HepG2 (cell line): ENCODE results near the gene TPI1. TPM values are rescaled to one million over a fixed set of nuclear protein-coding genes. Genes with fewer than 3 reads are reported as not detected.

Experiments
- ATAC-seq: fragments of 200-7000 bp; cut with Tn5 transposase; 3 replicates; pipeline ENCODE4 v1.9.1; 2020; ENCODE audit warnings: mild to moderate bottlenecking, moderate library complexity
- BruUV-seq: library from RNA; stranded (reverse); fragments of 400-500 nt; replicated peaks from 2 replicates; lab custom pipeline; 2021; lab: Mats Ljungman, UMichigan
- CTCF ChIA-PET: fragments of 300-600 bp; formaldehyde crosslinking; extraction: SDS; loops from one replicate; lab custom pipeline; 2021; ENCODE audit warnings: low total read pairs, inconsistent platforms, low intra/inter-chr PET ratio; lab: Yijun Ruan, JAX
- POLR2A ChIA-PET: fragments of 350-600 bp; sonication (Branson Sonifier 250); formaldehyde crosslinking; loops from one replicate; lab custom pipeline; 2020; ENCODE audit warnings: antibody characterized with exemption, inconsistent platforms; lab: Yijun Ruan, JAX
- DNase-seq: peaks from one replicate; pipeline ENCODE4 v3.0.0-alpha.2; 2015; ENCODE audit warnings: low spot score
- FAIRE-seq: peaks from 3 replicates; lab custom pipeline; 2011; peaks lifted over from hg19 to GRCh38; lab: Jason Lieb, UNC
- H2AFZ ChIP-seq: one replicate; pipeline ENCODE4 v1.6.1; 2011; ENCODE audit warnings: low read length, inconsistent platforms
- H3K27ac ChIP-seq: fragments of 300-600 bp; 3 replicates; pipeline ENCODE4 v1.8.0; 2011; ENCODE audit warnings: mixed run types, mild to moderate bottlenecking, mixed read lengths, low read length, inconsistent platforms; ENCODE audit not compliant: insufficient read depth; ENCODE audit errors: extremely low read length
- H3K27me3 ChIP-seq, 2 experiments: fragments of 200-600 bp in 1 of 2; 2 replicates in 1 of 2; 3 replicates in 1 of 2; pipeline versions ENCODE4 v1.6.0 to v1.8.0; 2011; ENCODE audit warnings: low read length in 2 of 2, mild to moderate bottlenecking in 2 of 2, moderate library complexity in 2 of 2, inconsistent platforms in 1 of 2; ENCODE audit not compliant: insufficient read depth in 2 of 2, control insufficient read depth in 1 of 2
- H3K36me3 ChIP-seq, 2 experiments: fragments of 200-600 bp in 1 of 2; replicated peaks in 1 of 2; 2 replicates in 1 of 2; 3 replicates in 1 of 2; pipeline versions ENCODE4 v1.5.1 to v1.8.0; 2011; ENCODE audit warnings: low read length in 2 of 2, inconsistent platforms in 1 of 2; ENCODE audit not compliant: insufficient read depth in 2 of 2, control insufficient read depth in 1 of 2
- H3K4me1 ChIP-seq: 2 replicates; pipeline ENCODE4 v1.5.1; 2012; ENCODE audit warnings: low read length, inconsistent platforms; ENCODE audit not compliant: insufficient read depth
- H3K4me2 ChIP-seq: 2 replicates; pipeline ENCODE4 v1.6.0; 2011; ENCODE audit warnings: low read depth, low read length, inconsistent platforms
- H3K4me3 ChIP-seq, 3 experiments: fragments of 200-600 bp in 1 of 3; sonication (generic), shearing (Covaris generic) in 1 of 3; replicated peaks in 1 of 3; 2 replicates each; pipeline ENCODE4 v1.5.1; 2011 to 2016; ENCODE audit warnings: low read length in 3 of 3, inconsistent platforms in 2 of 3, low read depth in 2 of 3, mild to moderate bottlenecking in 2 of 3, control low read depth in 1 of 3, mixed read lengths in 1 of 3; ENCODE audit not compliant: insufficient read depth in 1 of 3
- H3K79me2 ChIP-seq: one replicate; pipeline ENCODE4 v1.6.1; 2011; ENCODE audit warnings: low read length, inconsistent platforms; ENCODE audit not compliant: insufficient read depth
- H3K9ac ChIP-seq: 2 replicates; pipeline ENCODE4 v1.6.0; 2011; ENCODE audit warnings: mild to moderate bottlenecking, low read depth, low read length, inconsistent platforms; ENCODE audit not compliant: insufficient read depth
- H3K9me3 ChIP-seq: 2 replicates; pipeline ENCODE4 v1.5.1; 2012; ENCODE audit warnings: mild to moderate bottlenecking, low read length
- H4K20me1 ChIP-seq: 2 replicates; pipeline ENCODE4 v1.6.0; 2011; ENCODE audit warnings: inconsistent platforms, mild to moderate bottlenecking, low read length, moderate library complexity; ENCODE audit not compliant: insufficient read depth
- AGO2 ChIP-seq: fragments of 200-400 bp; formaldehyde crosslinking; optimal IDR thresholded peaks from 2 replicates; pipeline ENCODE3; 2017; ENCODE audit warnings: mild to moderate bottlenecking, low read depth, low read length, moderate library complexity
- EP300 ChIP-seq, 3 experiments: sonication (generic) in 1 of 3; formaldehyde crosslinking in 1 of 3; IDR thresholded peaks; 2 replicates each; pipeline versions ENCODE4 v1.5.1 to v1.6.1; 2011 to 2020; ENCODE audit warnings: low read depth in 2 of 3, low read length in 2 of 3, borderline replicate concordance in 1 of 3, improper control_type of control experiment in 1 of 3, mild to moderate bottlenecking in 1 of 3, missing genetic modification reagents in 1 of 3, moderate library complexity in 1 of 3
- HNRNPLL ChIP-seq: fragments of 200-400 bp; formaldehyde crosslinking; IDR thresholded peaks from 2 replicates; pipeline ENCODE4 v1.6.1; 2017; ENCODE audit warnings: mild to moderate bottlenecking, low read depth, low read length; ENCODE audit not compliant: poor library complexity, severe bottlenecking
- KDM2A ChIP-seq: sonication (generic); formaldehyde crosslinking; IDR thresholded peaks from 2 replicates; pipeline ENCODE4 v1.4.0; 2020; ENCODE audit warnings: low read depth, missing genetic modification reagents, borderline replicate concordance
- TOPORS ChIP-seq: sonication (generic); formaldehyde crosslinking; IDR thresholded peaks from 2 replicates; pipeline ENCODE4 v1.8.0; 2023; ENCODE audit warnings: mild to moderate bottlenecking, missing genetic modification reagents
- ZC3H13 ChIP-seq: sonication (generic); formaldehyde crosslinking; IDR thresholded peaks from 2 replicates; pipeline ENCODE4 v1.8.1; 2023; ENCODE audit warnings: mild to moderate bottlenecking, missing genetic modification reagents, moderate library complexity
- ZFP41 ChIP-seq: sonication (generic); formaldehyde crosslinking; IDR thresholded peaks from 2 replicates; pipeline ENCODE4 v1.4.0; 2020; ENCODE audit warnings: mild to moderate bottlenecking, missing genetic modification reagents, borderline replicate concordance
- WGBS: methylation state at CpG from one replicate; pipeline ENCODE4 v1.1.6; 2017; ENCODE audit warnings: low lambda C conversion rate; 5-methylcytosine and 5-hydroxymethylcytosine counted together
- in situ Hi-C: cut with HindIII; loops from 2 replicates; pipeline ENCODE4 v1.10.0; 2017; ENCODE audit warnings: low pct_unique_long_range_greater_than_20kb; ENCODE audit not compliant: extremely low pct_ligation_motif_present
- intact Hi-C: fragments of 100-400 bp; cut with micrococcal nuclease; formaldehyde crosslinking; loops from one replicate; pipeline ENCODE4 v1.10.0; 2022; ENCODE audit not compliant: unreplicated experiment
- polyA plus RNA-seq, 8 experiments: library from polyadenylated mRNA; depleted of rRNA in 3 of 8; stranded (reverse) in 7 of 8; unstranded in 1 of 8; fragments of >200 nt; fragmentation: Illumina TruSeq in 4 of 8; extraction: Trizol in 4 of 8; gene quantifications; 2 replicates each; pipeline versions ENCODE4 v1.2.1 to v1.2.3, GENCODE V29; 2011 to 2016; ENCODE audit warnings: low read depth in 4 of 8, missing spikeins in 1 of 8, mixed read lengths in 1 of 8; ENCODE audit not compliant: insufficient read depth in 1 of 8
- total RNA-seq, 5 experiments: library from RNA; depleted of rRNA; stranded (reverse); fragments of >200 nt; fragmentation: Illumina TruSeq; extraction: Trizol; gene quantifications; 2 replicates each; pipeline ENCODE4 v1.2.3, GENCODE V29; 2016; ENCODE audit warnings: low read depth in 1 of 5
- TF ChIP-seq, protein P1 (sequence below), 2 experiments: sonication (generic) in 1 of 2; formaldehyde crosslinking in 1 of 2; IDR thresholded peaks; 2 replicates each; pipeline versions ENCODE4 v1.4.0 to v1.6.1; 2016 to 2020; ENCODE audit warnings: borderline replicate concordance in 1 of 2, low read depth in 1 of 2, mild to moderate bottlenecking in 1 of 2, missing genetic modification reagents in 1 of 2

TPI1 gene
- total and polyA plus RNA-seq, 2 of the 13 experiments (the other 11 are each of a cell fraction or from before 2014, with no cell fraction given), result 945 to 2,535 TPM

DNA sequence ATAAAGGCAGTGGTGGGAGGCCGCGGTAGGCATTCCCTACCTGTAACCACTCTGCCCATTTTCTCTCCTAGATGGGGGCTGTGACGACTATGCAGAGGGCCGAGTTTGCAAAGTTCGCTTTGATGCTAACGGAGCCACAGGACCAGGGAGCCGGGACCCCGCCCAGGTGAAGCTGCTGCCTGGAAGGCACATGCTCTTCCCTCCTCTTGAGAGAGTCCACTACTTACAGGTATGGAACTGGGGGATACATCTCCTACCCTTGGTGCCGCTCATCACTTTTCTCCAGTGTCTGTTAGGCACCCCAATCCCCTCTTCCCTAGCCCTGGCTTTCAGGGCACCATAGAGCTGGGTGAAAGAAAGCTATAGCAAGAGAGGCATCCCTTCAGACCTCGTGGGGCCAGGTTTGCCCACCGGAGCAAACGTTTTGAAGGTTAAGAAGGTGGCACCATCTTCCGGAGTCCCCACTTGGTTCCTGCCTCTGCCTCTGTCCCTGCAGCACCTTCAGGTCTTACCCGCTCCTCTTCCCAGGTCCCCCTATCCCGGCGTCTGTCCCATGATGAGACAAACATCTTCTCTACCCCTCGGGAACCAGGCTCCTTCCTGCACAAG, 41.1 kb upstream of the TPI1 start:
- intact Hi-C loops (loop anchor here (10.0 kb wide), 1 partner anchor 211 kb away; no protein-coding TSS in a partner anchor), in situ Hi-C loops (loop anchor here (5.0 kb wide), 1 partner anchor 74 kb away; the partner anchor contains the start of gene MLF2)
- Histone ChIP-seq H3K79me2 (peaks cover 16% of the 10 kb centered on the region), H3K27ac (no peak overlapping the region), H3K9ac (no peak overlapping the region), H3K4me2 (no peak overlapping the region), H2AFZ (no peak overlapping the region), H3K4me1 (peaks cover 30% of the 10 kb centered on the region), H3K27me3 (peaks cover 0 to 2% of the 10 kb centered on the region in 2 experiments; a peak in 1 of 5 replicates), H3K36me3 (peaks cover 6 to 7% of the 10 kb centered on the region in 2 experiments; a peak in 3 of 5 replicates), H3K9me3 (no peaks in the 10 kb centered on the region), H3K4me3 (no peak overlapping the region), H4K20me1 (no peaks in the 10 kb centered on the region)
- no peak for FAIRE-seq
- no peak for DNase-seq
- no TSS peak for BruUV-seq
- WGBS, result 90% methylated on average over 10 of the region's 17 CpGs
- no peak for ATAC-seq
- no peak for TF ChIP-seq ZFP41 (CRISPR knock-in tag)
- CTCF ChIA-PET, result interaction anchor here (0.7 to 2.6 kb wide), 6 partner anchors 68 to 209 kb away, joined by 3 to 34 read pairs (median 5); partner anchors contain the start of gene MLF2
- POLR2A ChIA-PET, result no interaction called here

DNA sequence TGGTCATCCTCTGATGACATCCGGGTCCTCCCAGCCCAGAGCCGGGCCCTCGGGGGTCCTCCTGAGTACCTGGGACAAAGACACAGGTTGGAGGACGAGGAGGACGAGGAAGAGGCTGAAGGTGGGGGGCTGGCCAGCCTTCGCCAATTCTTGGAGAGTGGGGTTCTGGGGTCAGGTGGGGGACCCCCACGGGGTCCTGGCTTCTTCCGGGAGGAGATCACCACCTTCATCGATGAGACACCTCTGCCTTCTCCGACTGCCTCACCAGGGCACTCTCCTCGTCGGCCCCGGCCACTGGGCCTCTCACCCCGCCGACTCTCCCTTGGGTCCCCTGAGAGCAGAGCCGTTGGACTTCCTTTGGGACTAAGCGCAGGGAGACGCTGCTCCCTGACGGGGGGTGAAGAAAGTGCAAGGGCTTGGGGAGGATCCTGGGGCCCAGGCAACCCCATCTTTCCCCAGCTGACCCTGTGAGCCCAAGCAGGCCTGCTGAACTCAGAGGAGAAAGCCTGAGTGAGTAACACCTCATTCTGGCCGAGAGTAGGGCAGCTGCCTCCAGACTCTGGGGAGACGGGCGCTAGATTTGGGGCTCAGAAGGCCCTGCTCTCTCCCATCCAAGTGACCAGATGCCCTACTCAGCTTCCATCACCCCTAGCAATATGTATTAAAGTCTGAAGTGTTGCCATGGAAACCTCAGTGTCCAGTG, 40.4 kb upstream of the TPI1 start:
- no peak for ATAC-seq
- H2AFZ ChIP-seq, result no peak overlapping the region
- peak overlapping the region; percentile 65 for H3K4me2 ChIP-seq

More for the DNA sequence above, 40.4 kb upstream of the TPI1 start:
- TF ChIP-seq TOPORS (no peak), HNRNPLL (peak; percentile 31), ZC3H13 (CRISPR knock-in tag) (peak; percentile 29; the same call in 1 of the 2 replicates), KDM2A (CRISPR knock-in tag) (0 out of 2 replicates have a peak, but pooled peaks have one; percentile 3), AGO2 (peak; percentile 77), EP300 (IDR thresholded peaks at IDR 0.05; ENCODE audit: low read depth in 2 of 2, low read length in 2 of 2) (no peak), EP300 (CRISPR knock-in tag; IDR thresholded peaks at IDR 0.05; ENCODE audit: borderline replicate concordance) (0 out of 2 replicates have a peak, but pooled peaks have one; percentile 37)
- TF ChIP-seq, protein P1, sequence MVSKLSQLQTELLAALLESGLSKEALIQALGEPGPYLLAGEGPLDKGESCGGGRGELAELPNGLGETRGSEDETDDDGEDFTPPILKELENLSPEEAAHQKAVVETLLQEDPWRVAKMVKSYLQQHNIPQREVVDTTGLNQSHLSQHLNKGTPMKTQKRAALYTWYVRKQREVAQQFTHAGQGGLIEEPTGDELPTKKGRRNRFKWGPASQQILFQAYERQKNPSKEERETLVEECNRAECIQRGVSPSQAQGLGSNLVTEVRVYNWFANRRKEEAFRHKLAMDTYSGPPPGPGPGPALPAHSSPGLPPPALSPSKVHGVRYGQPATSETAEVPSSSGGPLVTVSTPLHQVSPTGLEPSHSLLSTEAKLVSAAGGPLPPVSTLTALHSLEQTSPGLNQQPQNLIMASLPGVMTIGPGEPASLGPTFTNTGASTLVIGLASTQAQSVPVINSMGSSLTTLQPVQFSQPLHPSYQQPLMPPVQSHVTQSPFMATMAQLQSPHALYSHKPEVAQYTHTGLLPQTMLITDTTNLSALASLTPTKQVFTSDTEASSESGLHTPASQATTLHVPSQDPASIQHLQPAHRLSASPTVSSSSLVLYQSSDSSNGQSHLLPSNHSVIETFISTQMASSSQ (IDR thresholded peaks at IDR 0.05; ENCODE audit: low read depth), result no peak
- TF ChIP-seq, protein P1 (CRISPR knock-in tag; IDR thresholded peaks at IDR 0.05; ENCODE audit: borderline replicate concordance), result no peak
- H3K4me3 ChIP-seq, result peak overlapping the region in 1 of 3 experiments; percentile 11; a peak in 1 of 6 replicates
- intact Hi-C loops, result loop anchor here (10.0 kb wide), 1 partner anchor 212 kb away; no protein-coding TSS in a partner anchor
- H3K79me2 ChIP-seq, result peaks cover 16% of the 10 kb centered on the region
- no peaks in the 10 kb centered on the region for H4K20me1 ChIP-seq
- BruUV-seq, result no TSS peak
- no peaks in the 10 kb centered on the region for H3K9me3 ChIP-seq
- H3K27ac ChIP-seq, result no peak overlapping the region
- peaks cover 26% of the 10 kb centered on the region for H3K4me1 ChIP-seq
- FAIRE-seq (no peak), DNase-seq (no peak)
- ChIA-PET POLR2A (interaction anchor here (2.7 to 4.7 kb wide), 2 partner anchors 60 to 74 kb away, joined by 8 to 20 read pairs; partner anchors contain the start of genes MLF2 and PTMS), CTCF (interaction anchor here (2.6 kb wide), 1 partner anchor 74 kb away, joined by 34 read pairs; the partner anchor contains the start of gene MLF2)
- WGBS, result 91% methylated on average over 21 of the region's 22 CpGs
- in situ Hi-C loops, result loop anchor here (5.0 kb wide), 1 partner anchor 75 kb away; the partner anchor contains the start of gene MLF2
- peaks cover 9 to 12% of the 10 kb centered on the region in 2 experiments; a peak in 4 of 5 replicates for H3K36me3 ChIP-seq
- H3K9ac ChIP-seq, result 0 out of 2 replicates have a peak overlapping the region, but pooled peaks have one; percentile 0
- peaks cover 0 to 2% of the 10 kb centered on the region in 2 experiments; a peak in 1 of 5 replicates for H3K27me3 ChIP-seq
